Muscle of leg (tissue), 16 donors: ENCODE data around the gene DLAT. TPM values are rescaled to one million over a fixed set of nuclear protein-coding genes. Genes with fewer than 3 reads are reported as not detected.

ENCODE experiments used
- DNase-seq: peaks from one replicate; pipeline ENCODE4 v3.0.0; 2013
- H3K27ac ChIP-seq: one replicate; pipeline ENCODE4 v1.5.1; 2013; ENCODE audit warnings: mild to moderate bottlenecking, low read length, control low read depth
- H3K27me3 ChIP-seq: one replicate; pipeline ENCODE4 v1.6.1; 2013; ENCODE audit warnings: low read length; ENCODE audit not compliant: control insufficient read depth, insufficient read depth
- H3K36me3 ChIP-seq: one replicate; pipeline ENCODE4 v1.6.1; 2013; ENCODE audit warnings: low read length; ENCODE audit not compliant: control insufficient read depth, insufficient read depth
- H3K4me1 ChIP-seq: one replicate; pipeline ENCODE4 v1.6.1; 2013; ENCODE audit warnings: low read length; ENCODE audit not compliant: control insufficient read depth, insufficient read depth
- H3K4me3 ChIP-seq: one replicate; pipeline ENCODE4 v1.5.1; 2013; ENCODE audit warnings: low read length, control low read depth
- H3K9me3 ChIP-seq: replicated peaks from 2 replicates; pipeline ENCODE4 v1.6.1; 2013; ENCODE audit warnings: low read depth, low read length; ENCODE audit not compliant: control insufficient read depth
- WGBS: methylation state at CpG from one replicate; pipeline ENCODE4 v1.1.5; 2013; ENCODE audit warnings: missing lambda C conversion rate; ENCODE audit not compliant: insufficient coverage; 5-methylcytosine and 5-hydroxymethylcytosine counted together
- long read RNA-seq, 11 donors: transcript quantifications; one replicate each; lab custom pipeline, GENCODE V29; 2026
- polyA plus RNA-seq, 8 donors: library from polyadenylated mRNA; unstranded; fragments of 120-200 nt; gene quantifications; one replicate each; pipeline versions ENCODE4 v1.2.1 to v1.2.3, GENCODE V29; 2013; ENCODE audit warnings: inconsistent platforms in 1 of 8, low replicate concordance in 1 of 8; ENCODE audit not compliant: insufficient read length in 8 of 8, insufficient read depth in 1 of 8
- total RNA-seq: library from RNA; stranded (reverse); fragments of 120-200 nt; gene quantifications from one replicate; pipeline ENCODE4 v1.2.4, GENCODE V29; 2013

DLAT gene
- total RNA-seq (34.5 TPM), polyA plus RNA-seq (10 to 100 TPM; 27.6 to 40.9 (median 37.6) TPM)
- long read RNA-seq, donor 1, full-length matches to known transcripts = 4 of 4 reads
- long read RNA-seq, donor 1, partial matches to known transcripts = 0 of 4 reads
- long read RNA-seq, donor 1, other reads (novel, unspliced or antisense) = 0 of 4 reads
- long read RNA-seq, donor 2, full-length matches to known transcripts = 3 of 3 reads
- long read RNA-seq, donor 2, partial matches to known transcripts = 0 of 3 reads
- long read RNA-seq, donor 2, other reads (novel, unspliced or antisense) = 0 of 3 reads
- long read RNA-seq, donor 3, full-length matches to known transcripts = 11 of 11 reads
- long read RNA-seq, donor 3, partial matches to known transcripts = 0 of 11 reads
- long read RNA-seq, donor 3, other reads (novel, unspliced or antisense) = 0 of 11 reads
- long read RNA-seq, donor 4, full-length matches to known transcripts = 4 of 4 reads
- long read RNA-seq, donor 4, partial matches to known transcripts = 0 of 4 reads
- long read RNA-seq, donor 4, other reads (novel, unspliced or antisense) = 0 of 4 reads
- long read RNA-seq, donor 5, full-length matches to known transcripts = 15 of 23 reads
- long read RNA-seq, donor 5, partial matches to known transcripts = 8 of 23 reads
- long read RNA-seq, donor 5, other reads (novel, unspliced or antisense) = 0 of 23 reads
- long read RNA-seq, donor 6, full-length matches to known transcripts = 10 of 10 reads
- long read RNA-seq, donor 6, partial matches to known transcripts = 0 of 10 reads
- long read RNA-seq, donor 6, other reads (novel, unspliced or antisense) = 0 of 10 reads
- long read RNA-seq, donor 7, full-length matches to known transcripts = 5 of 12 reads
- long read RNA-seq, donor 7, partial matches to known transcripts = 7 of 12 reads
- long read RNA-seq, donor 7, other reads (novel, unspliced or antisense) = 0 of 12 reads
- long read RNA-seq, donor 8, full-length matches to known transcripts = 3 of 3 reads
- long read RNA-seq, donor 8, partial matches to known transcripts = 0 of 3 reads
- long read RNA-seq, donor 8, other reads (novel, unspliced or antisense) = 0 of 3 reads
- long read RNA-seq, donor 9, full-length matches to known transcripts = 2 of 2 reads
- long read RNA-seq, donor 9, partial matches to known transcripts = 0 of 2 reads
- long read RNA-seq, donor 9, other reads (novel, unspliced or antisense) = 0 of 2 reads
- long read RNA-seq, donor 10, full-length matches to known transcripts = 8 of 8 reads
- long read RNA-seq, donor 10, partial matches to known transcripts = 0 of 8 reads
- long read RNA-seq, donor 10, other reads (novel, unspliced or antisense) = 0 of 8 reads
- long read RNA-seq, donor 11, full-length matches to known transcripts = 2 of 2 reads
- long read RNA-seq, donor 11, partial matches to known transcripts = 0 of 2 reads
- long read RNA-seq, donor 11, other reads (novel, unspliced or antisense) = 0 of 2 reads

- 0% methylated on average over 70 of the region's 71 CpGs for WGBS
- no peaks in the 10 kb centered on the region for H3K27me3 ChIP-seq
- peaks cover 10% of the 10 kb centered on the region for H3K4me1 ChIP-seq
- DNase-seq = peak; percentile 94
- peaks cover 20% of the 10 kb centered on the region for H3K36me3 ChIP-seq
- peak within 1 kb of the TSS; percentile 83 for H3K4me3 ChIP-seq
- H3K27ac ChIP-seq = peak within 1 kb of the TSS; percentile 97
- H3K9me3 ChIP-seq = no peaks in the 10 kb centered on the region
Measured at GRCh38 chr11:112024773-112025678, at the start of gene DLAT. TSS of gene DLAT (plus strand) at chr11:112025408. CDS start at chr11:112025473, 65 bp downstream.

- peak overlapping the region; percentile 58 for H3K27ac ChIP-seq
- 82% methylated on average over 3 of the region's 7 CpGs for WGBS
- peaks cover 19% of the 10 kb centered on the region for H3K4me1 ChIP-seq
- DNase-seq = no peak
- H3K9me3 ChIP-seq = no peaks in the 10 kb centered on the region
- H3K4me3 ChIP-seq = no peak overlapping the region
- H3K27me3 ChIP-seq = no peaks in the 10 kb centered on the region
- H3K36me3 ChIP-seq = peaks cover 23% of the 10 kb centered on the region
Measured at GRCh38 chr11:111976119-111976766, 49.0 kb upstream of the DLAT start.

GRCh38 chr11:111976767-111977145 is 48.5 kb upstream of the DLAT start:
- peaks cover 24% of the 10 kb centered on the region for H3K36me3 ChIP-seq
- no peaks in the 10 kb centered on the region for H3K9me3 ChIP-seq
- H3K4me3 ChIP-seq = peak overlapping the region; percentile 60
- DNase-seq = peak; percentile 36
- WGBS = 10% methylated on average over 7 of the region's 21 CpGs
- H3K27me3 ChIP-seq = no peaks in the 10 kb centered on the region
- H3K27ac ChIP-seq = peak overlapping the region; percentile 58
- peaks cover 19% of the 10 kb centered on the region for H3K4me1 ChIP-seq

- H3K36me3 ChIP-seq = peaks cover 28% of the 10 kb centered on the region
- H3K4me3 ChIP-seq = peak overlapping the region; percentile 60
- peaks cover 22% of the 10 kb centered on the region for H3K4me1 ChIP-seq
- peak overlapping the region; percentile 49 for H3K27ac ChIP-seq
- peak; percentile 61 for DNase-seq
- H3K27me3 ChIP-seq = no peaks in the 10 kb centered on the region
- no peaks in the 10 kb centered on the region for H3K9me3 ChIP-seq
- under 1% methylated on average over 52 of the region's 65 CpGs for WGBS
Measured at GRCh38 chr11:111977146-111978027, 47.8 kb upstream of the DLAT start.

GRCh38 chr11:111978028-111978771 is 47.0 kb upstream of the DLAT start:
- Histone ChIP-seq H3K9me3 (no peaks in the 10 kb centered on the region), H3K36me3 (peaks cover 36% of the 10 kb centered on the region), H3K4me1 (peaks cover 25% of the 10 kb centered on the region), H3K4me3 (peak overlapping the region; percentile 60), H3K27ac (peak overlapping the region; percentile 49), H3K27me3 (no peaks in the 10 kb centered on the region)
- DNase-seq = peak; percentile 93
- 13% methylated on average over 2 of the region's 8 CpGs for WGBS

- WGBS = no CpG with 5 or more reads among the region's 3 CpGs
- peaks cover 35% of the 10 kb centered on the region for H3K36me3 ChIP-seq
- DNase-seq = no peak
- no peak overlapping the region for H3K4me3 ChIP-seq
- H3K27ac ChIP-seq = no peak overlapping the region
- no peaks in the 10 kb centered on the region for H3K27me3 ChIP-seq
- peaks cover 25% of the 10 kb centered on the region for H3K4me1 ChIP-seq
- no peaks in the 10 kb centered on the region for H3K9me3 ChIP-seq
Measured at GRCh38 chr11:111980062-111980461, 45.1 kb upstream of the DLAT start.

GRCh38 chr11:111981270-111981669 is 43.9 kb upstream of the DLAT start:
- Histone ChIP-seq H3K4me1 (peaks cover 25% of the 10 kb centered on the region), H3K4me3 (no peak overlapping the region), H3K27ac (no peak overlapping the region), H3K9me3 (no peaks in the 10 kb centered on the region), H3K36me3 (peaks cover 36% of the 10 kb centered on the region), H3K27me3 (no peaks in the 10 kb centered on the region)
- WGBS = no CpG with 5 or more reads among the region's 1 CpG
- DNase-seq = no peak
